ENCODE data around the gene STK32C.

DNA sequence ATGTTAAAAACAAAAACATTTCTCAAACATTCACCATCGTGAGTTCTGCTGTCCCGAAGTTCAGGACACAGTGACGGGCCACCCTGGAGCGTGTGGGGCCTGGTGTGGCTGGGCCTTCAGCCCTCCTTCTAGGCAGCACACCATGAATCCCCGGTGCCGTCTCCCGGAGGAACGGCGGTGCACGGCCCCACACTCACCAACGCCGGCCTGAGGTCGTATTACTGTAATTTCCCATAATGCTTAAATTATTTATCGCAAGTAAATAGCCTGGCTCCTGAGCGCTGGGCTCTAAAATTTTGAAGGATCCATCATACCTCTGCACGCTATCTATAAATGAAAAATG, 1.4 kb downstream of the STK32C start:
- TF ChIP-seq SP1 (IDR thresholded peaks at IDR 0.05) (no peak), FOXM1 (IDR thresholded peaks at IDR 0.05; ENCODE audit: borderline replicate concordance) (no peak), FOXA1 (IDR thresholded peaks at IDR 0.05) (no peak), TARDBP (IDR thresholded peaks at IDR 0.05) (no peak), BHLHE40 (IDR thresholded peaks at IDR 0.05; ENCODE audit: borderline replicate concordance) (no peak), LEF1 (IDR thresholded peaks at IDR 0.05; ENCODE audit: borderline replicate concordance) (no peak), FOXK2 (IDR thresholded peaks at IDR 0.05) (no peak), NFRKB (IDR thresholded peaks at IDR 0.05) (no peak)

Data from HEK293T (cell line).